GM18526 (cell line): Measurements from ENCODE around the gene CMTM7.

Experiments used
- POLR2A ChIP-seq: IDR thresholded peaks from 3 replicates; pipeline ENCODE4 v1.6.1; 2011; ENCODE audit not compliant: insufficient read length; ENCODE audit errors: extremely low read depth

Gene CMTM7

DNA sequence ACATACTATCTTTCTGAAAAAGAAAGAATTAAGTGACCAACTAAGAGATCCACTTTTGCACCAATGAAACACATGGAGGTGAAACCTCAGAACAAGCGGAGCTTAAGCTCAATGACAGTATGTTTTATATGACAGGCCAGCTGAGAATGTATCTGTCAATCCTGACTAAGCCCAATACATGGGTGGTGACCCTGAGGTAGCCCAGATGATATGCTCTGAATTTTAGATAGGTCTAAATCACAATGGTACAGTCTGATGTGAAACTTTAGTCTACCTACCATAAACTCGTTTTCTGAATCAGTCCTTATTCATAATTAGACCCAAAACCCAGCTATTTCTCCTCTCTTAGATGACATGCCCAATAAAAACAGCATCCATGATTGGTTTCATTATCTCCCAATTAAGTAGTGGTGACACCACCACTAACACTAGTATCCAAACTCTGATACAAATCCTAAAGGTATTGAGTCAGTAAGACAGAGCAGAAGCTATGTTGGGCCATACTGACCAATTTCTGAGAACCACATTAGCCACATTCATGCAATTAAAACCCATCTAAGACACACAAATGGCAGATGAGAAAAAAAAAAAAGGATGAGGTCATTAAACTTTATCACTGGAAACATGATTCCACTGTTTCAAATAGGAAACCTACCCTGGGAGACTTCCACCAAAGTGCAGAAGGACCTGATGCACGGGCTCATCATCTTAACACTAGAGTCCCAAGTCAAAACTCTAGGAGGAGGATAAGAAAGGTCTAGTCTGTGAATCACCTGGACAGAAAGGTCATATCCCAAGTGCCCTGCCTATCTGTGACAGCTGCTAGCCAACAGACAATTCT is 90.4 kb downstream of the CMTM7 start:
- TF ChIP-seq POLR2A: no peak

DNA sequence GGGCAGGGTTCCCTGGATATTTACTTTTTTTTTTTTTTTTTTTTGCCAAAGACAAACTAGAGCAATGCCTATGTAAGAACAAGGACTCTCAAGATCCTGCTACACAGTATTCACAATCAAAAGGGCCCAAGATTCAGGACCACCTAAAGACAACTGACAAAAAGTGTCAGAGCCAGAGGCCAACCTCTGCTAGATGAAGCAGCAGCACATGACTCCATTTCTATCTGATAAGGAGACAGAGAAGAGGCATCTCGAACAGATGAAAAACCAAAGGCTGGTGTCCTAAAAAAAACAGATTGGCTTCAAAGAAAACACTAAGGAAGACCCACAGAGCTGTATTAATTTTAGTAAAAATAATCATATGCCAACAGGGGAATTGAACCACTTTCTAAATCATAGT is 91.0 kb downstream of the CMTM7 start:
- no peak for TF ChIP-seq POLR2A

DNA sequence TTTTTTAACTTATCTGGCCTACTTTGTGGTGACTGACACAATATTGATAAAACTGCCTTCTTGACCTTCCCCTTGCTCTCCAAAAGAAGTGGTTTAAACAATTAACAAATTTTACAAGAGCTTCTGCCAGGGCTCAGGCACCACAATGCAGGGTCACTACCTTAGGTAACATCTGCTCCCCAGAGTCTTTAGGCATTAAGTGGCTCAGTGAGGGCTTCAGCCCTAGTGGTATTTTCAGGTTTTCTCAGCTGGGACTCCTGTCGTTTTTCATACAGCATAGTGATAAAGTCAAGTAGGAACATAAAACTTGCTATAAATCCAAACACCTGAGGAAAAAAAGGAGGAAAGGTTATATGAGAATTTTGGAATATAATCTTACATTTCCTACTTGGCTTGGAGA is 92.1 kb downstream of the CMTM7 start:
- no peak for TF ChIP-seq POLR2A

DNA sequence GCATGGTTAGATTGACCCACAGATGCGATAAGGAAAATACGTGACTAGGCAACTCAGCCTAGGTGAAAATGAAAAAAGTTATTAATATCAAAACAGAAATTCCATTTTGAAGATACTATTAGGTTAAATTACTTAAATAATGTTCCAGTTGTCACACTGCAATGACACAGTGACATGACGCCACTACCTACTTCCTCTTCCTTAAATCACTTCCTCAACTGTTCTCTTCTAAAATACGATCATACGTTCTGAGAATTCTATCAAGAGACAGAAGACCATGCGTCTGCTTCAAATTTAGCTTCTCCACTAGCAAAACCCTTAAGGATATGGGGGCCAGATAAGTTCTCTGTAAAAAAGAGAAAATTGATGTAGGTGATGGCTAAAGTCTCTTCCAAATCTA is 92.8 kb downstream of the CMTM7 start:
- TF ChIP-seq POLR2A: no peak

DNA sequence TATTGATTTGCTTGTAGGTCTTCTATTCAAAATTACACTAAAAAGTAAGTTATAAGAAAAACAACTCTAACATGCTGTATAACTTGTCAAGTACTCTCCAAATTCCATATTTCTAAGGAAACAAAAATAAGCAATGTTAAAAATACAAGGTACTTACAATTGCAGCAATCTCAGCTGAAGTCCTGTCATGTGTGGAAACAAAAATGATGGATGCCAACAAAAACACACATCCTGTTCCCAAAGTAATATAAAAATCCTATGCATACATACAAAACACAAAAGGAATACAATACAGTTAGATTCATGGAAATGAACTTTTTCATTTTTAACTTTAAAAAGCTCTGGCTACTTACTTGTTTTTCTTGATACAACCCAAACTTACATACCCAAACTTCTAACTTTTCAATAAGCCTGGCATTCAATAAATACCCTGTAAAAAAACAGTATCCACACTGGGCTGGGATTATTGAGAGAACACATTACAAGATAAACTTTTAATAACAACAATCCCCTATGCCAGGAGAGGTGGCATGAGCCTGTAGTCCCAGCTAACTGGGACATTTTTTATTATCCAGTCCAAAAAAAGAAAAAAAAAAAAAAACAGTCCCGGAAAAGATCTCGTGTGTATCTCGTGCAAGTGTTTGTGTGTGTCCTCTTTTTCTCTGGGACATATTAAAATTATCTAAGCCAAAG is 96.3 kb downstream of the CMTM7 start:
- TF ChIP-seq POLR2A: no peak

DNA sequence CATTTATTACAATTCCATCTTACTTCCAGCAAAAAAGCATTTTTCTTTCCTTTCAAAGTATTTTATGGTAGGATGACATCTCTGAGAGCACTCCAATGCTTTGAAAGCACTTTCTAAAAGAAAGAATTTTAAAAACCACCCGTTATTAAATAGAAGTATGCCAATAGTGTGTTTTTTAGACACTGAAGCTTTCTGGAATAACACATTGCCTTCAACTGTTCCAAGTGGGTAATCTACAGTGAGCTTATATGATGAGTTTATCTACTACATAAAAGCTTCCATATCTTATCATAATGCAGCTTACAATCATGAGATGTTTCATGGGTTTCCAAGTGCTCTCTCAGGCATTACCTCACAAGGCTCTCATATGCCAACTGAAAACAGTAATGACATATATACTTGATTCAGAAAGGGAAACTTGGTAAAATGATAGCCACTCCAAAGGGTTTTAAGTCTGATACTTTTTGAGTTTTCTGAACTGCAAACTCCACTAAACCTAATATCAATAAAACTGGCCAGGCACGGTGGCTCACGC is 96.9 kb downstream of the CMTM7 start:
- TF ChIP-seq POLR2A: no peak

DNA sequence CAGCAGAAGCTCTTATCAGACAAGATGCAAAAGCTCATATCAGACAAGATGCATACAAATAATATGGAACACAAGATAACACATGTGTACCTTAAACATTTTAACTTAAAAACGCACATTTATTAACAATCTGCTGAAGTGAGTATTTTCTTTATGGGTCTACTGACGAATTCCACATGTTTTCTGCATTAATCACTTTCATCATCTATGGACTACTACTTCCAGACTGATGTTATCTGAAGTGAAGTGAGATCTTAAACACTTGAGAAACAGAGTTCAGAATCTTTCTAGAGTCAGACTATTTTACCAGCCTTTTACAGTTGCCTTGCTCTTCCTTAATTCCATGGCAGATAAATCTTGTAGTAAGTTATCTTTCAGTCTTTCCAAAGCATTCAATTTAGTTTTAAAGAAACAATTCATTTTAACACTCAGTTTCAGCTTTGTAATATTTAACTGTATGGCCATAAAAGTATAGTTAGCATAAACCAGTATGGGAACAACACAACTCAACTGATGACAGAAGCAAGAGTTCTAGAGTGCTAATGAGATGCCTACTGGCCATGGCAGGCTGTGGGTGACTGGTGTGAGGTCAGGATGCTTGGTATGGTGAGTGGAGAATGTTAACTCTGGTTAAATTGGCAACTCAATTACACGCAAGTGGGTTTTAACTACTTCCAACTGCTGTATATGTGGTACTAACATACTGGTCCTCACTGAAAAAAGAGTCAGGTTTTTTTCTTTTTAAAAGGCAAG is 101.2 kb downstream of the CMTM7 start:
- no peak for TF ChIP-seq POLR2A

DNA sequence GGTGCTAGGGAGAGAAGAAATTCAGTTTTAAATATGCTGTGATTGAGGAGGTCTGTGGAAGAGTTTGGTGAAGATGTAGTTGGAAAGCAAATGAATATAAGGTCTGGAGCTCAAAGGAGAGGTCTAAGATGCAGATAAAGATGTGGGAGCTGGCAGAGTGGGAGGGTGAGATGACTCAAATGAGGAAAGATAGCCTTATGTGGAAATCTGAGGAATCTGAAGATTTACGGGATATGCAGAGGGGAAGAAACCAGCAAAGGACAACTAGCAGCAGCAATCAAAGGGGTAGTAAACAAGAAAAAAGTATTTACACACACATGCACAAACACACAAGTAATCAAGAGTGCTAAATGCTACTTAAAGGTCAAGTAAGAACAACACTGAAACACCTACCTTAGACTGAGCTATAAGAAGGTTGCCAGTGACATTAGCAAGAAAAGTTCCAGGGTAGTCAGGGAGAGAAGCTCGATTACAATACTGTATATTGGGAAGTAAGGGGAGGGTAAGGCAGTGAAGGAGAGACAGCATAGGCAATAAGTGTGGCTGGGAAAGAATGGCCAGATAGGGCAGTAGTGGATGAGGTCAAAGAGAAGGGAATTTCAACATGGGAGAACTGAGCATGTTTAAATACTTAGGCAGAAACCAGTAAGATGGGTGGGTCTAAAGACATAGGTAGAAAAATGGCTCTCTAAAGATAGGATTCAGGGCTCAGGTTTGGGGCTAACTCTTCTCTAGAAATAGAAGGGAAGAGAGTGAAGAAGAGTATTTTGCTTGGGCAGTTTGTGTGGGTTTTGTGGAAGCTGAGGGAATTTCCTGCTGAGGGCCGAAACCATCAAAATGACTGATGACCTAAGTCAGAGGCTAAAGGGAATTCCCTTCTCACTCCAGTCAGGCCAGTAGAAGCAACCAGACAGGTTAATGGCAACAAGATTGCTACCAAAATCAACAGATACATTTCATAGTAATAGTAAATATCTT is 102.1 kb downstream of the CMTM7 start:
- no peak for TF ChIP-seq POLR2A

DNA sequence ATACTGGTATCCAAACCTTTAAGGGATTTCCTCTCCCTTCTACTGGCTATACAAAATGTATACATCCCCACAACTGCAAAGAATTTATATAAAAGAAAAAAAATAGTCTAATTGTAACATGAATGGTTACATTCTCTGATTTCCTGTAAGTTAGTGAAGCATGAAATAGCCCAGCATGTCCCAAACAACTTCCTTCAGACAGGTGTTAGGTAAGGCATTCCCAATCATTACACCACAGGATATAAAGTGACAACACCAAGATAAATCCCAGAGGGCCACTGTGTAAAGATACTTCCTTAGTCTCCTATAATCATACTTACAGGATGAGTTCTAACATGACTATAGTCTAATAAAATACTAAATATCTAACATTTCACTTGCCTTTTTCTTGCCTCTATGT is 103.4 kb downstream of the CMTM7 start:
- TF ChIP-seq POLR2A: no peak

DNA sequence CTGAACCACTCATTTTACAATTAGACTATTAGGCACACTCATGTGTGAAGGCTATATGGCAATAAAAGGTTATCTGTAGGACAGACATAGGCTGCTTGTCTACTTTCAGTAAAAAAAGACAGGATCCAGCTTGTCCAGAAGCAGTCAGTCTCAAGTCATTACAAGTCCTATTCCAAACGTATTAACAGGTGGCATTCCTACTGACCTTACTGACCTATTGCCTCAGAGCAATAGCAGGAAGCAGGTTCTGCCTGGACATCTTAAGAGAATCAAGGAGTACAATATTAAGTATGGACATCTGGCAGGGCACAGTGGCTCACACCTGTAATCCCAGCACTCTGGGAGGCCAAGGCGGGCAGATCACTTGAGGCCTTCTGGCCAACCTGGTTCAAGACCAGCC is 104.0 kb downstream of the CMTM7 start:
- TF ChIP-seq POLR2A: no peak

DNA sequence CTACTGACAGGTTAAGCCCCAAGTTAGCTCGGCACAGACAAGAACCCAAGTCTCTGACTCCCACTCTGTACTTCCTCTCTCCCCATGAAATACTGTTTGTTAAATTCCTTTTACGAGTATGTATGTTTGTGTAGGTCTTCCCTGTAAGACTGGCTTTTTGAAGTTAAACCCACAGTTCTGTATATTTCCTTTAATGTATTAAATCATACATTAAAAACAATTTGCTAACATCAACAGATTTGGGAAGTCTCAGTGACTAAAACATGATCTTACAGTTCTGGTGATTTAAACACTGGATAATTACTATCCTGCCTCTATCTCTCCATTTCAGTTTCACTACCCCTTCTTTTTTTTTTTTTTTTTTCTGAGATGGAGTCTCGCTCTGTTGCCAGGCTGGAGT is 106.6 kb downstream of the CMTM7 start:
- TF ChIP-seq POLR2A: no peak

DNA sequence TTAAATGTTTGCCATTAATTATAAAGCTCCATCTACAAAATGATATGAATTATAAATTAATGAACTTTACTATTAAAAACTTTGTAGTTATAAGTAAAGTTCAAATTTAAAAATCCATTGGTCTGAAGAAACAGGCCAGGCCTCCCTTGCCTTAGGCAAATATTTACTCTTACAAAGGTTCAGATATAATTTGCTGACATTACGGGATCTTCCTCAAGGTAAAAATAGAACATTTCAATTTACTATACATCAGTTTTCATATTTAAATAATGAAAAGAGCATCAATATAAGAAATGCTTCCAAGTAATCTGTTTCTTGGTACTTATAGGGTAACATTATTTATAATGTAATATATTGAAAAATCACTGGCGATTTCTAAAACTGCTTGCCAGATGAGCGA is 107.3 kb downstream of the CMTM7 start:
- TF ChIP-seq POLR2A: no peak

DNA sequence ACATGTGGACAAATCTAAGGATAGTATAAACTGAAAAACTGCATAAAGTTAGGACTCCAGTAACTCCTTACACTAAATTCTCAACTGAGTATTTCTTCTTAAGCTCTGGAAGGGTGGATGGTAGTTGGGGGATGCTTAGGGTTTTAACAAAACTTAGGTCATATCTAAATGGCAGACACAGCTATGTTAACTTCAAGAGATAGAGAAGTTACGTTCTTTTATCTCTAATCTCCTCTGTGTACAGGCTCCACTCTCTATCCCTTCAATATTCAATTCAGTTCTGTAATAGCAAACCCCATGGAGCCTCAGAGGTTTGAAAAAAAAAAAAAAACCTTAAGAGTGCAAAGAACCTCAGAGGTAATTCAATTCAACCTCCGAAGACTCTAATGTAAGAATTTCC is 107.9 kb downstream of the CMTM7 start:
- no peak for TF ChIP-seq POLR2A

DNA sequence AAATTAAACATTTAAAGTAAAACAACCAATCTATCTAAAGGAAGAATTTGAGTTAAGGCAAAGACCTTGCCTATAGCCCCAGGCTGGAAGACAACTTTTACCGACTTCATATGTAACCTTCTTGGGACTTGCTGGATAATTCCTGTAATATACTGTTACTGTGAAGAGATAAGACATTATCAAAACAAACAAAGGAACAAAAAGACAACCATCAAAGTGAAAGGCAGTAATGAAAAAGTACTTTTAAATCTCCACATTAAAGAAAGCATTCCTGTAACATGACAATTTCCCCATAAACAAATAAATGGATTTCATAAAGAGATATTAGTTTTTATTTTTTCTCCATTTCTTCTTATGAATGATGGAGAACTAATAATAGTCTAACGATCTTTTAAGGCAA is 108.6 kb downstream of the CMTM7 start:
- TF ChIP-seq POLR2A: no peak
